ENCODE data around the gene AP3B1.

Gene AP3B1

DNA sequence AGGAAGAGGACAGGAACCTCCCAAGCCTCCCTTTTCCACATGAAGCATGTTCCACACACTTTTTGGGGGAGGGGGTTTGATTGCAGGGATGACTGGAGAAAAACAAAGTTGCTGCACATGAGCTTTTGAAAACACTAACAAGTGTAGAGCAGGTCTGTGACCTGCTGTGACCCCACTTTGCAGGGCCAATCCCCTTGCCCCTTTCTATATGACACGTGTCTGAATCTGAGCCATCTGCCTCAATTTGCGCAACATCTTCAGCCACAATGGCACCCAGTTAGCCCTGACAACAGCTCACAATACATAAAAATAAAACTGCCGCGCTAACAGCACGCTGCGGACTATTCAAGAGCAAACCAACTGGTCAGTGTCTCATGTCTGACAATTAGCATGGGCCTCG, 290.6 kb downstream of the AP3B1 start:
- no peak for DNase-seq (ENCODE audit: low read depth in 3 of 3)

DNA sequence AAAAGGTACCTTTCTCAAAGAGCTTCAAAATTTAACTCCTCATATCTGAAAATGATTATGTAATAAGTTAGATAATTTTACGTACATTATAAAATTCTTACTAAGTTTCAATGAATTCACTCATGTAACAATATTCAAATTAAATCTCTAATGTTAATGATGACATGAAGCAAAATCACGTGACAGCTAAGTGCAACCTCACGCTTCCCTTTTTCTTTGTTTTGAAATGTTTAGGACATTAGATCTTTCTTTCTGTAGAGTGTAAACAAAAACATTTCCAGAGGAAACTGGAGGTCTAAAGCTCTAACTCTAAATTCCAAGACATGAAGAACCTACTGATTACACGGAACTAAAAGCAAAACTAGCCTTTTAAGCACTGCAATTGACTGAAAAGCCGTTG, 291.0 kb downstream of the AP3B1 start:
- DNase-seq (ENCODE audit: low read depth in 3 of 3) = no peak

GRCh38 chr5:78002690-78003089, 291.8 kb downstream of the AP3B1 start:
- no peak for DNase-seq (ENCODE audit: low read depth in 3 of 3)

DNA sequence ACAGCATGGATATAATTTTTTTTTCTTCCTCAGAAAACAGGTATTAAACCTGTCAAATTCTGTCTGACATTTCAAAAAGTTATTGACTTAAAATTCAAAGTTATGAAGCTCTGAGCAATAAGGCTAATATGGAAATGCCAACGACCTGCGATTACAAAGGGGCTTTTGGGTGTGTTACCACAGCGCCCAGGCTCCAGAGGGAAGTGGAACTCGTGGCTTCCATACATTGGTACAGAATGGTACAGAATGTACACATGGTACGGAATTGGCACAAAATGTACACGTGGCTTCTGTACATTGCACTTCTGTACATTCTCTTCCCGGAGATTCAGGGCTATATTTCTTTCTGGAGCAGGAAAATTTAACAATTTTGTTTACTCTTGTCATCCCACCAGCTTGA, 293.3 kb downstream of the AP3B1 start:
- DNase-seq (ENCODE audit: low read depth in 3 of 3) = no peak

- DNase-seq (ENCODE audit: low read depth in 3 of 3) = no peak
These were observed 294.3 kb downstream of the AP3B1 start for GRCh38 chr5:78000191-78000590.

DNA sequence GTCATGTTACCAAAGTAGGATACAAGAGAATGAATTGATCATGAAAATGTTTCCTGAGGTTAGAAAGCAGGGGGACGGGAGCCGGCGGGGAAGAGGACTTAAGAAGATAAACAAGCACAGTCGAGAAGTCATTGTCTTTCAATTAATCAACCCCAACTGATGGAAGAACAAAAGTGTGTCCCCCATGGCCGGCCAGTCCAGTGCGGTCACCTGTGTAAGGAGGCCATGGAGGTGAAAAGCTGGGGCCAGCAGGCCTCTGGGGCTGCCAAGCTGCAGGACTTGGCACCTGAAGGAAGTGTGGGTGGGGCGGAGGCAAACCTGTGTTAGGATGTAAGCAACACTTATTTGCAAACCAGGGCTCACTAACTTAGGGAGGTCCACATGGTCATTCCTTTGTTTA, 295.1 kb downstream of the AP3B1 start:
- no peak for DNase-seq (ENCODE audit: low read depth in 3 of 3)

DNA sequence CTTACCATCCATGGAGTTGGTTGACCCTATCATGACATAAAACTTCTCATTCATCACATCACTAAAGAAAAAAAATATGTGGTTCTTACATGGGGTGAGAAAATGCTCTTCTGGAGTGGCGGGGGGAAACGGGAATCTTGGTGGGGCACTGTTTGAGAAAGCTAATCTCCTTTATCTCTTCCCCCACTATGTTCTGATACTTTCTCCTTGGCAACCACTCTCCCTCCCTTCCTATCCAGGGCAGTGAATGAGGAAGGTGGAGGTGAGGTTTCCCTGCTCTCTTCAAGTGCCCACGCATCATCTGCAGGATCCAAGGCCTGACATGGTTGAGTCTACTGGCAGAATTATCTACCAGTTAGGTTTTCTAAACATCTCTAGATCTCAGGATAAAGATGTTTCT, 297.6 kb downstream of the AP3B1 start:
- DNase-seq (ENCODE audit: low read depth in 3 of 3) = no peak

DNA sequence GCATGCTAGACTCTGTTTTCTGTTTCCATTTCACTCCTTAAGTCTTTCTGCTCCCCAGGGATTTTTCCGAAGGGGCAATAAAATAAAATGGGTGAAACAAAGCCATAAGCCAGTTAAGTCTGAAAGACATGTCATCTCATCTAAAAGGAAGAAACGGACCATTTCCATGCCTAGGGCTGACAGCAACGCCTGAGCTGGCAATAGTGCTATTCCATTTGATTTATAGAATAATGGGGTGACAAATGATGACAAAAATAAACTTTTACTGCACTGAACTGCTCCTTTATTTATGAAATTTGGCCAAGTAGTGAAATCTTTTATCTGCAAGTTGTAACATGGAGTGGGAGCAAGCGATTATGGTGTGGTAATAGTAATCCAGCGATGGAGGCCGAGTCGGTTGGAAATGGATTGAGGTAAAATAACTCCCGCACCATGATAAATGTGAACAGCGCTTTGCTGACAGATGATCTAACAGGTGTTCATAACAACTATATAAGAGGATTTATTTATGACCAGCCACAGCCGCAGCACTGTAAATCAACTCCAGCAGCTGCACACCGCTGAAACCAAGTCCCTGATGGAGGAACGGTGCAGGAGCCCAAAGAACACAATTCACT, 298.6 kb downstream of the AP3B1 start:
- DNase-seq (ENCODE audit: low read depth in 3 of 3) = no peak

DNA sequence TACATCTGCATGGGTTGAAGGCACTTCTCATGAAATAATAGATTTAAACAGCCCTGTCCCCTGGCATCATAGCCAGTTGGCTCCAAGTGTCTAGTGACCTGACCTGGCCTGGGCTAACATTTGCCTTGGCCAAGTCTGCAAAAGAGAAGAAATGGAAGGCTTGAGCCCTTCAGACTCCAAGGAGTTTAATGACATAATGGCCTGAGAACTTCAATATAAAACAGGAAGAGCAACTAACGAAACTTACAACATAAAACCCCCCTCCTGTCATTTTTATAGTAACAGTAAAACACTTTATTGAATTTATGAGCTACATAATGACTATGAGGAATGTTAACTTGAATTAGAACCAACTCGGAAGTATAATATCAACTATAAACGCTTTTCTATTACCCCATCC, 299.6 kb downstream of the AP3B1 start:
- DNase-seq (ENCODE audit: low read depth in 3 of 3) = no peak

DNA sequence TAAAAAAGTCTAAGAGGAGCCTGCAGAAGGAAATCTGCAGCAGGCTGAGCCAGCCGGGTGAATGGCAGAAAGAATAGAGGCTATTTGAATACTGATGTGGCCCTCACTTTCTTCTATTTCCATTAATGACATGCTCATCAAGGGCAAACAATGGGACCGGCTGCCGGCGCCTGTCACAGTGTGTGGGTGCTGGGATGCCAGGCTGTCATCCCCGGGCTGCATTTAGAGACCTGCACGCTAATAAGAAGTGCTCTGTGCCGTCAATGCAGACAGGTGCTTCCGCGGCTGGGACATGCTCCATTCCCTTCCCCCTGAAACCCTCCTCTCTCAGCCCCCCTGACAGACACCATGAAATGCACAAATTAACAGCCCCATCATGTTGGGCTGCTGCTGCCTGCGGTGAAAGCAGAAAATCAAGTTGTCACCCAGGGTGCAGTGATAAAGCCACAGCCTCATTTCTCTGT, 300.6 kb downstream of the AP3B1 start:
- DNase-seq (ENCODE audit: low read depth in 3 of 3) = no peak

GRCh38 chr5:77993141-77993854, 301.2 kb downstream of the AP3B1 start:
- no peak for DNase-seq (ENCODE audit: low read depth in 3 of 3)

- no peak for DNase-seq (ENCODE audit: low read depth in 3 of 3)
These were observed 303.4 kb downstream of the AP3B1 start for GRCh38 chr5:77991084-77991483.

- DNase-seq (ENCODE audit: low read depth in 3 of 3) = no peak
These were observed 304.5 kb downstream of the AP3B1 start for GRCh38 chr5:77990020-77990419.

DNA sequence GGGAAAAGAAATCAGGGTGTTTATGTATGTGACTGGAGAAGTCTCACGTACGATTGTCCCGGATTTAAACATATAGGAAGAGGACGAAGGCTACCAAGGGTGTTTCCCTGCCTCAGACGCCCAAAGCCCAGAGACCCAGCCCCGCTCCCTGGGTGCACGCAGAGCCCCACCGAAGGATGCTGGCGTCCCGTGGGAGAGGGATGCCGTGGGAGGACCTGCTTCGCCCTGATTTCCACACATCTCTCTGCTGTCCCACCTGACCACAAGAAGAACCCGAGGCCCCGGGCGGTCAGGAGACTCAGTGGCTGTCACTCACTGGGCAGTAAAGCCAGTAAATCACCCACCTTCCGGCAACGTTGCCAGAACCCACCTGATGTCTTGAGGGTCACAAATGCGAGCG, 306.5 kb downstream of the AP3B1 start:
- no peak for DNase-seq (ENCODE audit: low read depth in 3 of 3)

DNA sequence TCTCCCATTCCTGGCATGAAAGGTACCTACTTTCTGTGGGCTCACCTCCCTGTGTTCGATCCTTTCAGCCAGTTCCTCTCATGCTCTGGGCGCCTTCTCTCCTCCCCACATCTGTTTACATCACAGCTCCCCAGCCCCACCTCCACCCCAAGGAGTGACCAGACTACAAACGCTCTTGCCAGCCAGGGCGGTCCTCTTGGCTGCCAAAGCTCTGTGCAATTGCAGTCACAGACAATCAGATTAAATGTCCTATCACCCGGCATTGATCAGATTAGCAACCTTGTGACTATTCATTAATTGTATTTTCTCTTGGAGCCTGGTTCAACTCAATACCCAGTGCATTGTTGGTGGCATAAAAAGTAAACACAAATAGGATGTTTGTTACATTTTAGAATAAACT, 307.2 kb downstream of the AP3B1 start:
- DNase-seq (ENCODE audit: low read depth in 3 of 3) = no peak

DNA sequence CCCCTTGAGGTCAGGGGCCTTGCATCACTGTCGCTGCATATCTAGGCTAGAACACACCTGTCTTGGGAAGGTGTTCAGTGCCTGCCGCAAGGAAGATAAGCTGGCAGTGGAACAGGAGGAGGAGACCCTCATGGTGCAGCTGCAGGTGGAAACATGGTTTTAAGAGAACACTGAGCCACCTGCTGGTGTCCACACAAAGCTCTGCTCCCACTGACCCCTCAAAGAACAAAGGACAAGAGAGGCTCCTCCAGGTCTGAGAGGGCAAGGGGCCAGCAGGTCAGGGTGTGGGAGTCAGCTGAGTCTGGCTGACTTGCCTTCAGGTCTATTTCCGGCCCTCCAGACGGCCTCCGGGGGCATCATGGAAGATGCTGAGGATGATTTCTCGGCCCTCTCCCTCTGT, 308.2 kb downstream of the AP3B1 start:
- DNase-seq (ENCODE audit: low read depth in 3 of 3) = no peak

DNA sequence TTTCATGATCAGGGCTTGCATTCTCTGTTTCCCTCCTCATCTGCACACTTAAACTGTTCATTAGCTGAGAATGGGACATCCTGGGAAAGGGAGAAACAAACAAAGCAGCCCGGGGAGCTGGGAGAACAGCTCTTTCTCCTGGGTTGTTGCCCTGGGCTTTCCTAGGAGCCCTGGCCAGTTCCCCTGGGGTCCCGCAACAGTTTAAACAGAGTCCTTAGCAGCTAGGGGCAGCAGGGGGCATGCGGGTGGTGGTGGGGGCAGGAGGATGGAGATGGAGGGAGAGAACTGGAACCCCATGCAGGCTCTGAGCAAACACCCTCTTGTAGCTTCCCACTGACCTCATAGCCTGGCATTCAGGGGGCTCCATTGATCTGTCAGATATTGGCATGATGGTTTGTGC, 309.3 kb downstream of the AP3B1 start:
- DNase-seq (ENCODE audit: low read depth in 3 of 3) = no peak

DNA sequence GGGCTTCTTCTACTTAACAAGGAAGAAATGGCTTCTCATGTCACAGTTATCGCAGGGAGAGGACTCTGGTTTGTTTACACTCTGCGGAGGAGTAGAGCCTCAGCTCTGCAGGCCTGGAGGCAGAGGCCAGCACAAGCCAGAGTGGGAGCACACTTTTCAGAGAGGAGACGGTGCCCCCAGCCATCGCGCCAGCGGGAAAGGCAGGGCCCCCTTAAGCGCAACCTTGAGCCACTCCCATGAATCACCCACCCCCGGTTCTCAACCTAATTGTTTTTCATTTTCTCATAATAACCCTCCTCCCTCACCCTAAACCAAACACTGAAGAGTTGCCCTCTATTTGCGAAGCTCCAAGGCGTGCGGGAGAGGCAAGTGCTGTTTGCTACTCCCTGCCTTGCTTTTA, 309.9 kb downstream of the AP3B1 start:
- DNase-seq (ENCODE audit: low read depth in 3 of 3) = no peak

- DNase-seq (ENCODE audit: low read depth in 3 of 3) = no peak
These were observed 310.9 kb downstream of the AP3B1 start for GRCh38 chr5:77983482-77984199.

DNA sequence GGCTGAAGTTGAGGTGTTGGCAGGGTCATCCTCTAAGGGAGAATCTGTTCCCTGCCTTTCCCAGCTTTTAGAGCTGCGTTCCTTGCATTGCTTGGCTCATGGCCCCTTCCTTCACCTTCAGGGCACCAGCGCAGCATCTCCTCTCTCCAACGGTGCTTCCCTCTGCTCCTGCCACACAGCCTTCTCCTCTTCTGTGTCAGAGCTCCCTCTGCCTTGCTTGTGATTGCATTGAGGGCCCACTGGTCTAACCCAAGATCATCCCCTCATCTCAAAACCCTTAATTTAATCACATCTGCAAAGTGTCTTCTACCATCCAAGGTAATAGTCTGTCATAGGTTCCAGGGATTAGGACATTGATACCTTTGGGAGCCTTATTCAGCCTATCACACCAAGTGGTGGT, 312.7 kb downstream of the AP3B1 start:
- DNase-seq (ENCODE audit: low read depth in 3 of 3) = no peak

- no peak for DNase-seq (ENCODE audit: low read depth in 3 of 3)
These were observed 319.9 kb downstream of the AP3B1 start for GRCh38 chr5:77974576-77974975.

DNA sequence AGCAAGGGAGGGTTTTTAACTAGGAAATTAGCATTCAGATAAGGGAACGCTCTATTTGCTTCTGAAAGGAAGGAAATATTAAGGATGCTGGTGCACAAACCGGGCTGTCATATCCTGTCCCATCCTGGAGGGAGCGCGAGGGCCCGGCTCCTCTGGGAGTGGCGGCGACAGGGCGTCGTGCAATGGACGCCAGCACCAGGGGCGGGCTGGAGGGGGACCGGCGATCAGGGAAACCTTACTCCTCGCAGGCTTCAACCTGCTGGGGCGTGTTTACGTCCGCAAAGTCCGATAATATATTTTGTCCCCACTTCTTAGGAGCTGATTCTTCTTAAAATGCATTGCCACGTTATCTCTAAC, 321.3 kb downstream of the AP3B1 start:
- DNase-seq (ENCODE audit: low read depth in 3 of 3) = no peak
